HG03139 (cell line): ENCODE data around the gene IL13.
A peak's percentile ranks its signal among the peaks of the same experiment; 100 is the strongest.

ENCODE experiments used
- ATAC-seq: cut with Tn5 transposase; IDR thresholded peaks from one replicate; pipeline ENCODE4 v1.9.1; 2021; ENCODE audit not compliant: unreplicated experiment

Gene IL13

GRCh38 chr5:132669966-132670882, 12.3 kb downstream of the IL13 start:
- no peak for ATAC-seq

DNA sequence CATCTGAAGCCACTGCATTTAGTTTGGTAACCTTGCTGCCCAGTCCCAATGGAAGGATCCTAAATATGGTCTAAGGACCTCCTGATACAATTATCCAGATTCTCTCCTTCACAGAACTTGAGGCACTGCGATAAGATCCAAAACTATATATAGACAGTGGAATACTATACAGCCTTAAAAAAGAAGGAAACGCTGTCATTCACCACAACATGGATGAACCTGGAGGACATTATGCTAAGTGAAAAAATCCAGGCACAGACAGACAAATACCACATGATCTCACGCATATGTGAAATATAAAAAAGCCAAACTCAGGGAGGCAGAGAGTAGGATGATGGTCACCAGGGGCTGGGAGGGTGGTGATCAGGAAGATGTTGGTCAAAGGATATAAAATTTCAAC, 13.0 kb downstream of the IL13 start:
- ATAC-seq: no peak

GRCh38 chr5:132673488-132673887, 15.5 kb downstream of the IL13 start:
- no peak for ATAC-seq

DNA sequence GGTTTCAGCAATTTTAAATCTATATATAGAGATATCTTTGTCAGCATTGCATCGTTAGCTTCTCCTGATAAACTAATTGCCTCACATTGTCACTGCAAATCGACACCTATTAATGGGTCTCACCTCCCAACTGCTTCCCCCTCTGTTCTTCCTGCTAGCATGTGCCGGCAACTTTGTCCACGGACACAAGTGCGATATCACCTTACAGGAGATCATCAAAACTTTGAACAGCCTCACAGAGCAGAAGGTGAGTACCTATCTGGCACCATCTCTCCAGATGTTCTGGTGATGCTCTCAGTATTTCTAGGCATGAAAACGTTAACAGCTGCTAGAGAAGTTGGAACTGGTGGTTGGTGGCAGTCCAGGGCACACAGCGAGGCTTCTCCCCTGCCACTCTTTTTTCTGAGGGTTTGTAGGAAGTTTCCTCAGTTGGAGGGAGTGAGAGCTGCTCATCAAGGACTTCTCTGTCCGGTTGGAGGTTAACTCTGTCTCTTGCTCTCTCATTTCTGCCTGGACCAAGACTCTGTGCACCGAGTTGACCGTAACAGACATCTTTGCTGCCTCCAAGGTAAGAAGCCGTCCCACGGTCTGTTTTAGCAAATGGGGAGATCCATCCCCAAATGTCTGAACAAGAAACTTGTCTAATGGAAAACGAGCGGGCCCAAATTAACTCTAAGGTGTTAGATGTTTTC, 16.1 kb downstream of the IL13 start, which contains the start of gene IL4:
TSS of gene IL4 (plus strand) at position 51 of the 692 bp plus-strand sequence. CDS start at position 113, 62 bp downstream.
- no peak for ATAC-seq

DNA sequence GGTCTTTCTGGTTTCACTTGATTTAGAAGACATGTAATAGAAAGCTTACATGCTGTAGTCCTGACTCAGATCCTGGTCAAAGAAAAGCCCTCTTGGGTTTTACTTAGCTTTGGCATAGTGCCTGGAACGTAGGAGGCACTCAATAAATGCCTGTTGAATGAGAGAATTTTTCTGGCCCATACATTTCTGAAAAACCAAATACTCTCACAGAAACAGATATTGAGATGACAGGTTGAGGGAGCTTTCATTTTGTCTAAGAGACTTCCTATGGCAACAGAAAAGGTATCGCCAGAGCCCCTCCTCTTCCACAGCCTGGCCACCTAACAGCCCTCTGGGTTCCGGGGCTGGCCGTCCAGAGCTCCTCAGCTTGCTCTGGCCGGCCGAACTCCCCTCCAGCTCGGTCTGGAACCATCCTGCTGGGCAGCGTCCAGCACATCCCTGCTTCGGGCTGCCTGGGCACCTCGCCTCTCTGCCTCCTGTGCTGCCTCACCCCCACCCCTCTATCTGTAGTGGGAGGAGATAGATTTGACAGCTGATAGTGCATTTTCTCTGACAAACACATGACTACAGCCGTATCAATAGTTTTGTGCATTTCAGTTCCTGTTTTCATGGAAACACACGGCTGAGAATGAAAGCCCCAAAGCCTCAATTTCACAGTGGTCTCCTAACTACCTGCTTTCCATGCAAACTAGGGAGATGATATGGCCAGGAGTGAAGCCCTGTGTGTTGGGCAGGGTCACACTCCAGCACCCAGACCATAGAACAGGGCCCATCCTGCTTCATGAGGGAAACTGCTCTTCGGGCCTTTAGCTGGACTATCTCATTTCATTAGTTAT, 16.9 kb downstream of the IL13 start:
- peak; percentile 78 for ATAC-seq

GRCh38 chr5:132675936-132676689, 18.1 kb downstream of the IL13 start:
- ATAC-seq: no peak

GRCh38 chr5:132677191-132677590, 19.2 kb downstream of the IL13 start:
- ATAC-seq: no peak

GRCh38 chr5:132677682-132678400, 19.9 kb downstream of the IL13 start:
- ATAC-seq: no peak

DNA sequence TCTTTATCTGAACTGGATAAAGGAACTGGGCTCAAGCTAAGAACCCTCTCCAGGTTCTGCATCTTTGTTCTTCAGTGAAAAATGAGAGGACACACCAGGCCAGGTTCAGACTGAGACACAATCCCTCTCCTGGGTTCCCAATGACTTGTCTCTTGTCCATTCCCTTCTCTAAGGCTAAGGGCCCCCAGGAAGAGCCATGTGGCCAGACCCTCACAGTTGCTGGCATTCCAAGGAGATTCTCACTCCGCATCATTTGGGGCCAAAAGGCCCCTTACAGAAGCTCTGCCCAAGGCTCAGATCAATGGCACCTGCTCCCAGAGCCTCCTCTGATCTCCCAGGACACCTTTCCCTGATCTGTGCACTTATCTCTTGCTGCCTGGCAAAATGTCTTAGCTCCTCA, 20.8 kb downstream of the IL13 start:
- ATAC-seq: no peak

GRCh38 chr5:132679166-132679565, 21.2 kb downstream of the IL13 start:
- ATAC-seq: no peak

GRCh38 chr5:132679717-132680380, 21.9 kb downstream of the IL13 start:
- no peak for ATAC-seq

- no peak for ATAC-seq
These were observed 23.0 kb downstream of the IL13 start for GRCh38 chr5:132680780-132681475.

DNA sequence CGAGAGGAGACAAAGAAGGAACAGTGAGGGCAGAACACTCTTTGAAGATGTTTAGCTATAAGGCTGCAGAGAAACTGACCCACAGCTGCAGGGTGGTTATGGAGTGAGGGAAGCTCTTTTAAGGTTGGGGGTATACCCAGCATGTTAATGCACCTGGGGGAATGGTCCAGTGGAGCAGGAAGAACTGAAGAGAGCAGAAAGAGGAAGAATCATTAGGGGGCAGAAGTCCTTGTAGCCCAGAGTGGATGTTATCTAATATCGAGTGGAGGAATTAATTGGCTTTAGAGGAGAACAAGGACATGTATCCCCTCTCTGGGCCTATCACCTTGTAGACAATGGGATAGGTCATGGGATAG, 23.5 kb downstream of the IL13 start:
- no peak for ATAC-seq

GRCh38 chr5:132681983-132682382, 24.0 kb downstream of the IL13 start:
- no peak for ATAC-seq

DNA sequence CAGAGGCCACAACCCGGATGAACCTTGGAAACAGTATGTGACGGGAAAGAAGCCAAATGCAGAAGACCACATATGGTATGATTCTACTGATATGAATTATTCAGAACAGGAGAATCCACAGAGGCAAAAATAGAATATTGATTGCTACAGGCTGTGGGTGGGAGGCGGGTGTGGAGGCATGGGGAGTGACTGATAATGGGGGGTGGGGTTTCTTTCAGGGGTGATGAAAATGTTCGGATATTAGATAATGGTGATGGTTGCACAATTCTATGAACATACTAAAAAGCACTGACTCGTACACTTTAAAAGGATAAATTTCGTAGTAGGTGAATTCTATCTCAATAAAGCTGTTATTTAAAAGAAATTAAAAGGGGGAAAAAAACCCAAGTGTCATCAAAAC, 26.5 kb downstream of the IL13 start:
- no peak for ATAC-seq

DNA sequence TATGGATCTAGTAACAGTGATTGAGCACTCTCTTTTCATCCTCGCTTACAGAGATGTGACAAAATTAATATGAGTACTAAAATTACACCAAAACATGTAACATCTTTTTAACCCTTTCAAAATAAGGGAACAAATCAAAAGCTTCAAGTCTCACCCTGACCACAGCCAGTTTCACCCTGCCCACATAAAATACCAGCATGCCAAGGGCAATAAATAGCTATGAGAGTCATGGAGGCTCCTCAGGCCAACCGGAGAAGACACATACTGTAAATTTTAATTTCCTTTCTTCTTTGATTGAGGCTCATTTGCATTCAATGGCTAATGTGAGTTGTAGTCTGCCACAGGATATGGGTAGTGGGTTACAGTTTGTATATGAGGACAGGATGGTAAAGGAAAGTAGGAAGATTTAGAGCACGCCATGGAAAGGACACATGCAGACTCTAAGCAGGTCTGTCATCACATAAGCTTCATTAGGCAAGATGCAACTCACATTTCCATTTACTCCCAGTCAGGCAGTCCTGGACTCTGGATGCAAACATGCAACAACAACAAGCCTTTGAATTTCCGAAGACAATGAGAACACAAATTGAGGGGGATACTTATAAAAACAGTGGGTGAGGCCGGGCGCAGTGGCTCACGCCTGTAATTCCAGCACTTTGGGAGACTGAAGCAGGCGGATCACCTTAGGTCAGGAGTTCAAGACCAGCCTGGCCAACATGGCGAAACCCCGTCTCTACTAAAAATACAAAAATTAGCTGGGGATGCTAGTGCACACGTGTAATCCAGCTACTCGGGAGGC, 27.1 kb downstream of the IL13 start:
- no peak for ATAC-seq

GRCh38 chr5:132686193-132686592, 28.2 kb downstream of the IL13 start:
- ATAC-seq: no peak

DNA sequence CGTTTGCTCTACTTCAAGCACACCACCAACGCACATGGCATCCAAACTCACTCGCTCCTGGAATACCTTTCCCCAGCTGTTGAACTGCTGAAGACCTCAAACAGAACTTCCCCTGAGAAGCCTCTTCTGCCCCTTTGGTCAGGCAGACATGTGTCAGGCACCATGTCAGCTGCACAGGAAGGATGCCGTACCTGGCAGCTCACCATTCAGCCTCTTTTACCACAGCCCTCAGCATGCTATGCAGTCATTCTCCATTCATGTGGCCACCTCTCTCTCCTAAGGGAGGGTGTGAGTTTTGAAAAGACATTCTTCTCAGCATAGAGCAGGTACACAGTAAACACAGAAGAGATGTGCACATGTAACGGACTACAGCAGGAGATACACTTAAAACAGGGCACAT, 30.0 kb downstream of the IL13 start:
- no peak for ATAC-seq
